MM.1S (cell line): ENCODE data around the gene MON2.
"Not testable (repeated sequence)": the region's sequence is repeated elsewhere in the genome, so short reads cannot be mapped to it uniquely, and the experiment has no call there.

Experiments used
- CTCF ChIP-seq: fragments of 300-600 bp; sonication (generic); IDR thresholded peaks from 2 replicates; pipeline ENCODE4 v1.5.1; 2016; ENCODE audit warnings: antibody characterized with exemption, low read length, mixed read lengths
- EZH2 ChIP-seq: fragments of 300-600 bp; sonication (generic); optimal IDR thresholded peaks from 2 replicates; pipeline ENCODE3; 2017; ENCODE audit warnings: low read depth, mild to moderate bottlenecking, antibody characterized with exemption, low read length, mixed read lengths
- EZH2phosphoT487 ChIP-seq: fragments of 300-600 bp; sonication (generic); IDR thresholded peaks from 2 replicates; pipeline ENCODE4 v1.6.1; 2018; ENCODE audit warnings: antibody characterized with exemption, low read length

GRCh38 chr12:62514080-62514479 is 47.5 kb downstream of the MON2 start:
- not testable (repeated sequence) for TF ChIP-seq CTCF, EZH2phosphoT487, EZH2
